H9 (cell line): ENCODE data around the gene MTG2. TPM values are rescaled to one million over a fixed set of nuclear protein-coding genes. Genes with fewer than 3 reads are reported as not detected.

Source experiments
- DNase-seq: peaks from one replicate; pipeline ENCODE4 v3.0.0-alpha.2; 2017
- H2AFZ ChIP-seq: one replicate; pipeline ENCODE4 v1.6.1; 2013; ENCODE audit warnings: mild to moderate bottlenecking, low read length, control low read depth, moderate library complexity
- H2AK5ac ChIP-seq: 2 replicates; pipeline ENCODE4 v1.6.1; 2013; ENCODE audit warnings: low read length, control low read depth, mixed read lengths; ENCODE audit not compliant: insufficient read length
- H2BK120ac ChIP-seq: one replicate; pipeline ENCODE4 v1.6.1; 2013; ENCODE audit warnings: low read depth, mild to moderate bottlenecking, low read length, control low read depth, inconsistent platforms; ENCODE audit not compliant: poor library complexity, severe bottlenecking
- H2BK12ac ChIP-seq: 2 replicates; pipeline ENCODE4 v1.6.1; 2013; ENCODE audit warnings: low read length, control low read depth, mixed read lengths, low read depth; ENCODE audit not compliant: insufficient read length
- H2BK15ac ChIP-seq: 2 replicates; pipeline ENCODE4 v1.6.1; 2013; ENCODE audit warnings: low read depth, low read length, control low read depth
- H2BK20ac ChIP-seq: one replicate; pipeline ENCODE4 v1.6.1; 2013; ENCODE audit warnings: low read depth, mild to moderate bottlenecking, low read length, control low read depth, inconsistent platforms; ENCODE audit not compliant: poor library complexity, severe bottlenecking
- H2BK5ac ChIP-seq: 2 replicates; pipeline ENCODE4 v1.6.1; 2013; ENCODE audit warnings: low read length, control low read depth, mixed read lengths; ENCODE audit not compliant: insufficient read length
- H3K14ac ChIP-seq: 2 replicates; pipeline ENCODE4 v1.6.1; 2013; ENCODE audit warnings: low read length, control low read depth; ENCODE audit not compliant: insufficient read depth
- H3K18ac ChIP-seq: 2 replicates; pipeline ENCODE4 v1.6.1; 2013; ENCODE audit warnings: low read depth, mild to moderate bottlenecking, mixed read lengths, low read length, control low read depth; ENCODE audit not compliant: insufficient read length
- H3K23ac ChIP-seq: 2 replicates; pipeline ENCODE4 v1.6.1; 2013; ENCODE audit warnings: low read length, control low read depth, mixed read lengths, low read depth; ENCODE audit not compliant: insufficient read length
- H3K23me2 ChIP-seq: 2 replicates; pipeline ENCODE4 v1.6.1; 2013; ENCODE audit warnings: low read depth, mild to moderate bottlenecking, mixed read lengths, low read length, control low read depth; ENCODE audit not compliant: insufficient read length, poor library complexity, severe bottlenecking
- H3K27ac ChIP-seq: 2 replicates; pipeline ENCODE4 v1.5.1; 2013; ENCODE audit warnings: low read length, control low read depth, mixed read lengths, low read depth; ENCODE audit not compliant: insufficient read length
- H3K27me3 ChIP-seq: 2 replicates; pipeline ENCODE4 v1.6.1; 2013; ENCODE audit warnings: low read length, control low read depth, inconsistent platforms; ENCODE audit not compliant: insufficient read depth
- H3K4ac ChIP-seq: 2 replicates; pipeline ENCODE4 v1.6.1; 2013; ENCODE audit warnings: low read depth, mild to moderate bottlenecking, control low read depth, inconsistent platforms, low read length, moderate library complexity
- H3K4me1 ChIP-seq: 2 replicates; pipeline ENCODE4 v1.6.1; 2013; ENCODE audit warnings: low read length, control low read depth, inconsistent platforms; ENCODE audit not compliant: insufficient read depth
- H3K4me2 ChIP-seq: 2 replicates; pipeline ENCODE4 v1.6.1; 2013; ENCODE audit warnings: low read length, control low read depth, mixed read lengths; ENCODE audit not compliant: insufficient read length, insufficient read depth
- H3K56ac ChIP-seq: 2 replicates; pipeline ENCODE4 v1.6.1; 2013; ENCODE audit warnings: low read depth, mild to moderate bottlenecking, mixed read lengths, low read length, control low read depth; ENCODE audit not compliant: insufficient read length
- H3K79me1 ChIP-seq: 2 replicates; pipeline ENCODE4 v1.6.1; 2013; ENCODE audit warnings: low read depth, mild to moderate bottlenecking, moderate library complexity, low read length, control low read depth, inconsistent platforms; ENCODE audit not compliant: insufficient read depth, poor library complexity, severe bottlenecking
- H3K79me2 ChIP-seq: 2 replicates; pipeline ENCODE4 v1.6.1; 2013; ENCODE audit warnings: low read length, control low read depth, inconsistent platforms; ENCODE audit not compliant: insufficient read depth
- H3K9ac ChIP-seq: 2 replicates; pipeline ENCODE4 v1.6.1; 2013; ENCODE audit warnings: low read length, control low read depth, mixed read lengths; ENCODE audit not compliant: insufficient read length; ENCODE audit errors: extremely low read depth
- H3K9me3 ChIP-seq: one replicate; pipeline ENCODE4 v1.6.1; 2013; ENCODE audit warnings: low read depth, low read length, inconsistent platforms; ENCODE audit not compliant: control insufficient read depth
- H3T11ph ChIP-seq: one replicate; pipeline ENCODE4 v1.6.1; 2013; ENCODE audit warnings: mild to moderate bottlenecking, low read length, control low read depth, inconsistent platforms
- H4K20me1 ChIP-seq: one replicate; pipeline ENCODE4 v1.6.1; 2013; ENCODE audit not compliant: control insufficient read depth, insufficient read length, insufficient read depth
- H4K5ac ChIP-seq: 2 replicates; pipeline ENCODE4 v1.6.1; 2013; ENCODE audit warnings: low read depth, mild to moderate bottlenecking, mixed read lengths, low read length, control low read depth; ENCODE audit not compliant: insufficient read length
- H4K8ac ChIP-seq: replicated peaks from 2 replicates; pipeline ENCODE4 v1.6.1; 2013; ENCODE audit warnings: low read length, control low read depth, mixed read lengths, low read depth; ENCODE audit not compliant: insufficient read length
- H4K91ac ChIP-seq: 2 replicates; pipeline ENCODE4 v1.6.1; 2013; ENCODE audit warnings: low read depth, mild to moderate bottlenecking, moderate library complexity, mixed read lengths, low read length, control low read depth; ENCODE audit not compliant: insufficient read length
- H3K27ac Mint-ChIP-seq, 3 experiments: 2 replicates in 2 of 3; 3 replicates in 1 of 3; pipeline ENCODE4 v1.8.0; 2020 to 2021; ENCODE audit warnings: mixed read lengths in 3 of 3, mild to moderate bottlenecking in 1 of 3, moderate library complexity in 1 of 3
- H3K27me3 Mint-ChIP-seq: 2 replicates; pipeline ENCODE4 v1.8.0; 2021; ENCODE audit warnings: low read depth, mild to moderate bottlenecking, moderate library complexity, mixed read lengths
- H3K36me3 Mint-ChIP-seq, 3 experiments: 2 replicates in 2 of 3; 3 replicates in 1 of 3; pipeline ENCODE4 v1.8.0; 2020 to 2021; ENCODE audit warnings: low read depth in 3 of 3, mixed read lengths in 3 of 3; ENCODE audit not compliant: insufficient read depth in 1 of 3
- H3K4me1 Mint-ChIP-seq, 2 experiments: 2 replicates each; pipeline ENCODE4 v1.8.0; 2020; ENCODE audit warnings: mixed read lengths in 2 of 2
- H3K4me3 Mint-ChIP-seq, 2 experiments: 2 replicates in 1 of 2; 3 replicates in 1 of 2; pipeline ENCODE4 v1.8.0; 2020 to 2021; ENCODE audit warnings: mild to moderate bottlenecking in 2 of 2, mixed read lengths in 2 of 2, moderate library complexity in 1 of 2
- H3K9me3 Mint-ChIP-seq, 2 experiments: 2 replicates in 1 of 2; 3 replicates in 1 of 2; pipeline ENCODE4 v1.8.0; 2020; ENCODE audit warnings: mild to moderate bottlenecking in 2 of 2, mixed read lengths in 2 of 2, moderate library complexity in 1 of 2
- CTCF ChIP-seq: fragments of 200-600 bp; sonication (generic); conservative IDR thresholded peaks from 3 replicates; pipeline ENCODE4 v1.8.0; 2021; ENCODE audit warnings: antibody characterized with exemption, mild to moderate bottlenecking
- WGBS: extraction: QIAGEN DNeasy Blood & Tissue Kit; methylation state at CpG from one replicate; pipeline ENCODE4 v1.1.7; 2013; ENCODE audit warnings: missing lambda C conversion rate, low lambda C conversion rate, mixed read lengths; ENCODE audit not compliant: insufficient read length; ENCODE audit errors: extremely low coverage; 5-methylcytosine and 5-hydroxymethylcytosine counted together
- total RNA-seq: library from RNA; stranded (reverse); gene quantifications from 2 replicates; pipeline ENCODE4 v1.2.1, GENCODE V29; 2021

MTG2 gene
- total RNA-seq, 1 experiment from 2014 or later, result 25.1 TPM

- Histone ChIP-seq H3K56ac (no peak overlapping the region), H3K4ac (no peak overlapping the region), H2BK12ac (no peak overlapping the region), H4K8ac (no peak overlapping the region), H3K27me3 (peaks cover 16% of the 10 kb centered on the region; the same call in 1 of the 2 replicates), H4K91ac (no peak overlapping the region), H2BK5ac (no peak overlapping the region), H3K14ac (no peak overlapping the region), H3K27ac (no peak overlapping the region), H2BK15ac (no peak overlapping the region), H3K23me2 (peaks cover 10% of the 10 kb centered on the region), H3K79me2 (no peaks in the 10 kb centered on the region), H2AFZ (no peak overlapping the region), H3K9ac (no peak overlapping the region), H4K5ac (no peak overlapping the region), H4K20me1 (no peaks in the 10 kb centered on the region), H3K79me1 (no peaks in the 10 kb centered on the region), H2BK20ac (no peak overlapping the region), H3K4me1 (no peaks in the 10 kb centered on the region; the same call in 1 of the 2 replicates), H3T11ph (no peak overlapping the region), H3K18ac (no peak overlapping the region), H2AK5ac (no peak overlapping the region), H3K9me3 (no peaks in the 10 kb centered on the region), H3K23ac (no peak overlapping the region), H2BK120ac (no peak overlapping the region), H3K4me2 (no peak overlapping the region)
- H3K36me3 Mint-ChIP-seq, result no peaks in the 10 kb centered on the region
- TF ChIP-seq CTCF, result no peak
- H3K4me3 Mint-ChIP-seq, result no peak overlapping the region
- peaks cover 63% of the 10 kb centered on the region for H3K27me3 Mint-ChIP-seq
- no peaks in the 10 kb centered on the region for H3K9me3 Mint-ChIP-seq
- DNase-seq, result no peak
- no peak overlapping the region; a peak in 1 of 7 replicates for H3K27ac Mint-ChIP-seq
- peaks cover 9 to 14% of the 10 kb centered on the region in 2 experiments for H3K4me1 Mint-ChIP-seq
- no CpG with 5 or more reads among the region's 21 CpGs for WGBS
These were observed 41.5 kb downstream of the MTG2 start for GRCh38 chr20:62224113-62224855.
